HG02943 (cell line): ENCODE results near the gene IL4.
"Not testable (repeated sequence)": the region's sequence is repeated elsewhere in the genome, so short reads cannot be mapped to it uniquely, and the experiment has no call there.

Experiments
- ATAC-seq: cut with Tn5 transposase; IDR thresholded peaks from one replicate; pipeline ENCODE4 v1.9.1; 2021; ENCODE audit warnings: mild to moderate bottlenecking, low read depth, moderate library complexity; ENCODE audit not compliant: unreplicated experiment

Gene IL4

DNA sequence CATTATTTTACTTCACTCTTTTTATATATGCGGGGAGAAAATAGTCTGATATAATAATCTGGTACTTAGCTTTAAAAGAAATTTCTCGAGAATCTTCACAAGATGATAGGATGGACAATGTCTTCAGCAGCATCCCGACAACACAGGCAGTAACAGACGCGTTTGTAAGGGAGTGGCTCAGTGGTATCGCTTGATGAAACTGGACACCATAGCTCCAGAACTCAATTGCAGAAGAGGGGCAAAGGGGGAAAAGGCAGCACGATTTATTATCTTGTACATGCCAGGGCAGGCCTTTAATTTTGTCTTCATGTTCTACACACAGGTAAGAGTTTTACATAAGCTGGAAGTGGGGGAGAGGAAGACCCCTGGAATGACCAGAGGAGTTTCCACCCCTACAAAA is 15.7 kb downstream of the IL4 start:
- no peak for ATAC-seq

DNA sequence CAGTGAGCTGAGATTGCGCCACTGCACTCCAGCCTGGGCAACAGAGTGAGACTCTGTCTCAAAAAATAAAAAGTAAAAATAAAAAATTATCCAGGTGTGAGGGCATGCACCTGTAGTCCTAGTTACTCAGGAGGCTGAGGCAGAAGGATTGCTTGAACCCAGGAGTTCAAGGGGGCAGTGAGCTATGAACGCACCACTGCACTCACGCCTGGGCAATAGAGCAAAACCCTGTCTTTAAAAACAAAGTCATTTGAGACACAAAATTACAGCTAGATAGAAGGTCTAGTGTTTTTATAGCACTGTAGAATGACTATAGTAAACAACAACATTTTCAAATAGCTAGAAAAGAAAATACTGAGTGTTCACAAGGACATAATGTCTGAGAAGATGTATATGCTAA is 16.4 kb downstream of the IL4 start:
- no peak for ATAC-seq

DNA sequence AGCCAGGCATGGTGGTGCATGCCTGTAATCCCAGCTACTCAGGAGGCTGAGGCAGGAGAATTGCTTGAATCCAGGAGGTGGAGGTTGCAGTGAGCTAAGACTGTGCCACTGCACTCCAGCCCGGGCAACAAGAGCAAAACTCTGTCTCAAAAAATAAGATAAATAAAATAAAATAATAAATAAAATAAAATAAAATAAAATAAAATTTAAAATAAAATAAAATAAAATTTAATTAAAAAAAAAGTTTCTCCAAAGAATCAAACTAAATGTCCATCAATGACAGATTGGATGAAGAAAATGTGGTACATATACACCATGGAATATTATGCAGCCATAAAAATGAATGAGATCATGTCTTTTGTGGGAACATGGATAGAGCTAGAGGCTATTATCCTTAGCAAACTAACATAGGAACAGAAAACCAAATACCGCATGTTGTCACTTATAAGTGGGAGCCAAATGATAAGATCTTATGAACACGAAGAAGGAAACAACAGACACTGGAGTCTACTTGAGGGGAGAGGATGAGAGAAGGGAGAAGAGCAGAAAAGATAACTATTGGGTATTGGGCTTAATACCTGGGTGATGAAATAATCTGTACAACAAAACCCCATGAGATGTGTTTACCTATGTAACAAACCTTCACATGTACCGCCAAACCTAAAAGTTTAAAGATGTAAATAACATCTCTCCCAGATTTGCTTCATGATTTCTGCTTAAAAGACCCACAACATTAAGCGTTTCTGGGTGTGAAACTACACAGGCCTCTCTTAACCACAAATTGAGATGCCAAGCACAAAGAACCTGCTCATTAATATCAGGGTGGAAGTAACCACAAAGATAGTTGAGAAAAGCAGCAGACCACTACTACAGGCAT is 18.2 kb downstream of the IL4 start:
- ATAC-seq, result not testable (repeated sequence)

DNA sequence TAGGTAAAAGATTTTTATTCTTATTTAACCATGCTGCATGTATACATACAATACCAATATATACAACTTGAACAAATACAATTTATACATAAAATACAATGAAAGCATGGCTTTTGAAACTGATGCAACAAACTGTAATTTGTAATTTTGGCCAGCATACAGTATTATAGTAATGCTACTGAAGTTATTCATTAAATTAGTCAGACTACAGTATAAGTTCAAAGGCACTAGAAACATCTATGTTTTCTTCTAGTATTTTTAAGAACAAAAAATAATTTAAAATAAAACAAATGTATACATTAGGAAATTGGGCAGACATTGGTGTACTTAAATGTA is 18.8 kb downstream of the IL4 start:
- ATAC-seq, result no peak

DNA sequence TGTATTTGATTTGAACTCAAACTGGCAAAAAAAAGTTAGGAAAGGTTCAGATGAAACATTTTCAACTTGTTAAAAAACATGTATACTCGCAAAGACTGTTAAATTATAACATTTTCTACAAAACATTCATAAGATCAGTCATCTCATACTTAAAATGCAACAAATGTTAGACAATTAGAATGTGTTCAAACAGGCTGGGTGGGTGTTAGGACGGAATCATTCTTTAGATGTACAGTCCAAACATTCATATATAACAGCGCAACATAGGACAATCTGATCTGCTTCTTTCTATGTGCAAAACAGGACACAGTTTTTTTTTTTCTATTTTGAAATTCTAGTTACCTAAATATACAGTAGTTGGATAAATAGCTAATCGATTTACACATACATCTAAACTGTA is 22.2 kb downstream of the IL4 start:
- no peak for ATAC-seq

DNA sequence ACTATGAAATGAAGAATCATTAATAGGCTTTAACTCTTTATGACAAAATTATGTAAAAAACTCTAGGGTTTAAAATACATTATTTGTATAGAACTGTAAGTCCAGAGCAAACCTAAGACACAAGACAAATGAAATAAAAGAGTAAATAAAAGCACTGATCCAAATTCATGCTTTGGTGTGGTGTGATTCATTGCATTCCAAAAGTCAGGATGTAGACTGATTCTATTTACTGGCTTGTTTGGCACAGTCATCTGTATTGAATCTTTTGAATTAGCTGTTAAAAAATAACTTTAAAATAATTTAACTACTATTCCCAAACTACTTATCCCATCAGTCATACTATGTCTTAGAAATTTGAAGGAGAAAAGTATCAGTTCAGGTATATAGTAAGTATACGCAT is 31.1 kb downstream of the IL4 start:
- no peak for ATAC-seq

DNA sequence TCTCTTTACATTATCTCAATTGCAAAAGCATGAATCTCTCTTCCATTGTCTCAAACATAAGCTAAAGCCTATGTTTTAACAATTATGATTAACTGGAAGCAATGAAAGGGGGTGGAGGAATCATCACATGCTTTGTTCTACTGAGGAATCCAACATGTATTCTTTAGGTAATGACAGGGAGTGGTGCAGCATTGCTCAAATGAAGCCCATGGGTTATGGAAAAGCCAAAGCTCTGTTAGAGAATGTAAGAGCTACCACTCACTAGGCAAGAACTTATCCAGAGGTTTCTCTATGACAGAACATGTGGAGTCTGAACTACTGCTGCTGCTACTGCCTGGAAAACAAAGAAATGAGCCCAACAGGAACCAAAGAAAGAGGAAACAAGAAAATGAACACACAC is 34.9 kb downstream of the IL4 start:
- ATAC-seq, result no peak

DNA sequence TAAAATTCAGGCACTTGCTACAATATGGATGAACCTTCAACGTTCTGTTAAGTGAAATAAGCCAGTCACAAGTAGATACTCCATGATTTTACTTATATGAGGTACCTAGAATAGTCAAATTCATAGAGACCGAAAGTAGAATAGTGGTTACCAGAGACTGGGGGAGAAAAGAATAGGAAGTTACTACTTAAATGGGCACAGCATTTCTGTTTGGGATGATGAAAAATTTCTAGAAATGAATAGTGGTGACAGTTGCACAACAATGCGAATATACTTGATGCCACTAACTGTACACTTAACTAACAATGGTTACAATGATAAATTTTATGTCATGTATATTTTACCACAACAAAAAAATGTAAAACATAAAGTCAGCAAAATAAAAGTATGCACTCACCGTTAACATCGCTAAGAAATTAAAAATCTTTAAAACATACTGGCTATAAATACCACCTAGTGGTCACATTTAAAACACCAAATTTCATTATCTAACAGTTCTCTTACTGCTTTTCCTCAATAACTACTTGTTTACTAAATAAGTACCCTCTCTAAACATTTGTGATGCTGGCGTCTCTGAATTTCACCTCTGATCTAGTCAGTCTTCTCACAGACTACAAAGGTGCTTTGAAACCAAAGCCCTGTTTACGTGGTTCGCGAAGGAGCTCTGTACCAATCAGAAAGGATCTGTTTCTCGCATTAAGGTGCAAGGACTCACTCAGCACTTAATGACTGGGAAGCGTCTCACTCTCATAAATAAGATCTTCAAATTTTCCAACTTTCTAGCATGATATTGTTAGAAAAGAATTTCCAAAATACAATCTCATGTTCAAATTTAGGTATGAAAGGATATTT is 40.9 kb downstream of the IL4 start:
- no peak for ATAC-seq

DNA sequence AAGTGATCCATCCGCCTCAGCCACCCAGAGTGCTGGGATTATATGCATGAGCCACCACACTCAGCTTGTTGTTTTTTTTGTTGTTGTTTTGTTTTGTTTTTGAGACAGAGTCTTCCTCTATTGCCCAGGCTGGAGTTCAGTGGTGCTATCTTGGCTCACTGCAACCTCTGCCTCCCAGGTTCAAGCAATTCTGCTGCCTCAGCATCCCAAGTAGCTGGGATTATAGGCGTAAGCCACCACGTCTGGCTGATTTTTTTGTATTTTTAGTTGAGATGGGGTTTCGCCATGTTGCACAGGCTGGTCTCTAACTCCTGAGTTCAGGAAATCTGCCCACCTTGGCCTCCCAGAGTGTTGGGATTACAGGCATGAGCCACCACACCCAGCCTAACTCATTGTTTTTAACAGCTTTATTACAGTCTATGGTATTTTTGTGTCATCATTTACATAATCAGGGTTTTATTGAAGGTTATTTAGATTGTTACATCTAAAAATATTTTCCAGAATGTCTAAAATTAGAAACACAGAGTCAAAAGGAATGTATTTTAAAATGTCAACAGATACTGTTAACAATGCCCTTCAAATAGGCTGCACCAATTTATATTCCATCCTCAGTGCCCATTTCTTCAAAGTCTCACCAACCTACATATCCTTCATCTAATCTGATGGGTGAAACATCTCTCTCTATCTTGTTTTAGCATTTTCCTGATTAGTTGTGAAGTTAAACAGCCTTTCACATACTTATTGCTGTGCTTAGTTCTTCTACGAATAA is 44.9 kb downstream of the IL4 start:
- ATAC-seq, result no peak

DNA sequence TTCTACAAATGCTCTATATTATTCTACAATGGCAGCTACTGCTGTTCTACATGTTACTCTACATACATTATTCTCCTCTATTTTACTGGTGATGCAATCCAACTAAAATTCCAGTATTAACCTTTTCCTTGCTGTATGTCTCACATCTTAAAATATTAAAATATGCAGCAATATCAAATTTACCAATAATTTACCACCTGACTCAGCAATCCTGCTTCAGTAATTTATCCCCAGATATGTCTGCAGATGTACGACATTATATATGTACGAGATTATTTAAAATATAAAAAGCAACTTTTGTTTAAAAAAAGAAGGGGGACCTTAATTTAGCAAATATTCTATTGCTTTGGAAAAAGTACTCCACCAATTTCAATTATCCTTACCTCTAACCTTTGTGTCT is 52.0 kb downstream of the IL4 start:
- no peak for ATAC-seq

DNA sequence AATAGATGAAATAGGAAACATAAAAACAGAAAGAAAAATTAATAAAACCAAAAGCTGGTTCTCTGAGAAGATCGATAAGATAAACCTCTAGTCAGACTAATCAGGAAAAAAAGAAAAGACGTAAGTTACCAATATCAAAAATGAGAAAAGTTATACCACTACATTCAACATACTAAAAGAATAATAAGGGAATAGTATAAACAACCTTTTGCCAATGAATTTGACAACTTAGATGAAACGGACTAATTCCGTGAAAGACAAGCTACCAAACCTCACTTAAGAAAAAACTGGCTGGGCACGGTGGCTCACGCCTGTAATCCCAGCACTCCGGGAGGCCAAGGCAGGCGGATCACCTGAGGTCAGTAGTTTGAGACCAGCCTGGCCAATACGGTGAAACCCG is 56.1 kb downstream of the IL4 start:
- no peak for ATAC-seq
